HG02642 (cell line): ENCODE results near the gene LDB3.

Experiments
- ATAC-seq: cut with Tn5 transposase; IDR thresholded peaks from one replicate; pipeline ENCODE4 v1.9.1; 2021; ENCODE audit warnings: mild to moderate bottlenecking; ENCODE audit not compliant: unreplicated experiment, poor library complexity

Gene LDB3

DNA sequence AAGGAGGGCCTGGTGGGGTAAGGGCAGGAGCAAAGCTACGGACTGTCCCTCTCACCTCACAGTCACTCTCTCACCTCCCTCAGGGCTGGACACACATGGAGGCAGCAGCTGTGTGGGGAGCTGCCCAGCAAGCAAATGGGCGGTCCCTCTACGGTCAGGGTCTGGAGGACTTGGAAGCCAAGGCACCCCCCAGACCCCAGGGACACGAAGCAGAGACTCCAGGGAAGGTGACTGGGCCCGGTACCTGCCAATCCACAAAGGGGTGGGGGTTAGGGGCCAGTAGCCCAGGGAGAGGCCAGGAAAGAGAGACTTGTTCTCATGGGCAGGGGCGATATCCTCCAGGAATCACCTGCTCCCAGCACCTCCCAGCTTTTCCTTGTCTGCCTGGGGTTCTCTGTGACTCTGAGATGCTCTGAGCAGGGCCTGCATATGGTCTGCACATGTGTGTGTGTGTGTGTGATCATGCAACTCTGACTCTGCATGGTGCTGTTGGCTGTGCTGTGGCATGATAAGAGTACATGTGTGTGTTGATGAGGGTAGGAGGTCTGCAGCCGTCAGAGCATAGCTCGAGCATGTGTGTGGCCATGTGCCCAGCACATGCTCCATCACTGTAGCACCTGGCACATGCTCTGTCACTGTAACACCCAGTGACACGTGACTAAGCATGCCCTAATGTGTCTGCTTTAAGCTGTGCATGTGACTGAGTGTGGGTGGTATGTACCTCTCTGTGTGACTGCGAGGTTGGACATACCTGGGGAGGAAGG is 4.6 kb upstream of the LDB3 start:
- no peak for ATAC-seq

DNA sequence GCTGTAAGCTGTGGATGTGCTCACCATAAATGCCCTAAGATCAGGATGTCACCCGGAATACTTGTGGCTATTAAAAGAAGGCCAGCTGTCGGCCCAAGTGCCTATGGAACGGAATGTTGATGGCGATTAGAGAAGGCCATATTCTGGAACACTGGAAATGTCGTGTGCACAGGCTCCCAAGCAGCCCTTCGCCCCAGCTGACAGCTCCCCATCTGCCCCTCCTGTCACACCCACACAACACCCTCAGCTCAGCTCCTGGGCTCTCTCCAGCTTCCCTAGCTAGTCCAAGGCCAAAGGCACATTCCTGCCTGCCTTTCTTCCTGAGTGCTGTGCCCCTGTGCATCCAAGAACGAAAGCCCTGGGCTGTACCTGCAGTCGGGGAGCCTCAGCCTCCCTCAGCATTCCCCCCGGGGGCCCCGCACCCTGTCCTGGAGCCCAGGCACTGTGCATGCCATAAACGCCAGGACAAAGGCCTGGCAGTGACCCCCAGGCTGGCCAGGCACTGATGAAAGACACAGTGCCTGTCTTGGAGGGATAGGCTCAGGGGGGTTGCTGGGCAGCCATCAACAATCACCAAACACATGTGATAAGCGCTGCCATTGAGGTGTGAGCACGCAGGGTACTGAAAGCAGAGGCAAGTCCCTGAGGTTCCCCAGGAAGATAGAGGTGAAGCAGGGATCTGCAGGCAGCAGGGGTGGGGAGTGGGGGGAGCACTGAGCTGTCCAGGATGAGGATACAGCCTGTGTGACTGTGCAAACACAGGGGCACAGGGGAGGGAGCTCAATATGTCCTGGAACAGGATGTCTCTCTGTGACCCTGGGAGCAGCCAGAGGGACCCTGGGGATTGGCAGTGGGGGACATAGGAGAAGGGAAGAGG is 3.7 kb upstream of the LDB3 start:
- ATAC-seq: no peak

DNA sequence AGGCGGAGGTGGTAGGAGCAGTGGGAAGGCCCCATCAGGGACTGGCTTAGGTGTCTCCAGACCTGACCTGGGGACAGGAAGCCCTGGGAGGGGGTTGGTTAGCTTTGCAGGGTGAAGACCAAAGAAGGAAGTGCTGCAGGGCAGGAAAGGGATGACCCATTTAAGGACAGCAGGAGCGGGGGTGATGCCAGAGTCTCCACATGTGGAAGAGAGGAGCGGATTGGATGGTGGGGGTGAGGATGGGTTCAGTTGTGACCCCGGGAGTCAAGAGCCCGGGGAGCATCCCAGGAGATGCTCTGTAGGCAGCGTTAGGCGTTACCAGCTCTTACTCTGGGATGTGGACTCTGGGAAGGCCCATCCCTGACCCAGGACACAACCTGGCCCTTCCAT is 3.1 kb upstream of the LDB3 start:
- no peak for ATAC-seq

DNA sequence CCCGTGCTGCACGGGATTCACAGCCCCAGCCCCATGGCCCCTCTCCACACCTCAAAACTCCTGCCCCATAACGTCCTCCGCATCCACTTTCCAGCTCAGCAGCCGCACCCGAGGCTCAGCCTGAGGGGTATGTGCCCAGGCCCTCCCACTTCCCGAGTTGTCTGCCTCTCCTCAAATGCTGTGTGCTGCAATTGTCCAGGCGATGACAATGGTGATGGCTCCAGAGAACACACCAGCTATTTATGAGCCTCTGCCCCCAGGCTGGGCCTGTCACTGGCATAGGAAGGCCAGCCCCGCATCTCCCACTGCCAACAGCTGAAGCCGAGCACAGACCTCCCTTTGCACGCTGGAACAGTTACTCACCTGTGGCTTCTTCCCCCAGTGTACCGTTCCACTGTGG is 2.4 kb upstream of the LDB3 start:
- no peak for ATAC-seq

DNA sequence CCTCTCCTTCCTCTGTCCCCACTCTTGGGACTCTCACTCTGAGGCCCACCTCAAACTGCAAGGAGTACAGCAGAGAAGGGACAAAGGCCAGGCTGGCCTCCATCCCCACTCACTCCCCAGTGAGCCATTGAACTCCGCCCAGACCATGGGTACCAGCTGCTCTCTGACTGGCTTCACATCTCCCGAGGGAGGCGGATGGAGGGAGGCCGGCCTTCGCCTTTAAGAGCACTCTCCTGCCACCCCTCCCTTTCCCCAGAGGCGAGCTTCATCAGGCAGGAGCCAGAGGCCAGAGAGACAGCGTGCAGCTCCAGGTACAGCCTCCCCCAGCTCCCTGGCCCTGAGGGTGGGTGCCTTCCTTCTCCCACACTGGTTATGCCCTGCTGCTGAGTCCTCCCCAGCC is 1.8 kb upstream of the LDB3 start:
- ATAC-seq: no peak

DNA sequence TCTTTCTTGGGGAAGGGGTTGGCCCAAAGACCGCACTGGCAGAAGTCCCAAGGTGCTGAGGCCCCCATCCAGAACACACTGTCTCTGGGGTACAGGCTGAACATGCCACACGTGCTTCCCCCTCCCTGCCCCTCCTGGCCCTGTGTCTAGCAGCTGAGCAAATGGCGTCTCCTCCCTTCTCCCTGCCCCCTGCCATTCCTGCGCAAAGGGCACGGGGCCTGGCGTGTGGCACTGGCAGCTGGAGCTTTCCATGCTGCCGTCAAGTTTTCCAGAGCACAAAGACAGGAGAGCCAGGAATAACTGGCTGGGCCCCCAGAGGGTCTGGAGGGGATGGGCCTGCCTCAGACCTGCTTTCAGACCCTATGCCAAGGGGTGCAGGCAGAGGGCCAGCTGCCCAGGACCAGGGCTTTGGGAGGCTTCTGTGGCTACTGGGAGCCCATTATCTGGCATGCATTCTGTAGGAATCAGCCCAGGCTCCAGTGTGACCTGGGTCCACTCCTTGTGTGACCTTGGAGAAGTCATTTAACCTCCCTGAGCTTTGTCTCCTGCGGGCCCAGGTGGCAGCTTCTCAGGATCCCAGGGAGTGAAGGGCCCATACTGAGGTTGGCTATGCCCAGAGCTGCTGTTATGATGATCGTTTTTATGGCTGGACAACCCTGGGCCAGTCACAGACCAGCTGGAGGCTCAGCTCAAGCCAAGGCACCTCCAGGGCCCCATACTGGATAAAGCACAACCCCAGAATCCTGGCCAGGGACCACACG is 710 bp upstream of the LDB3 start:
- ATAC-seq: no peak

DNA sequence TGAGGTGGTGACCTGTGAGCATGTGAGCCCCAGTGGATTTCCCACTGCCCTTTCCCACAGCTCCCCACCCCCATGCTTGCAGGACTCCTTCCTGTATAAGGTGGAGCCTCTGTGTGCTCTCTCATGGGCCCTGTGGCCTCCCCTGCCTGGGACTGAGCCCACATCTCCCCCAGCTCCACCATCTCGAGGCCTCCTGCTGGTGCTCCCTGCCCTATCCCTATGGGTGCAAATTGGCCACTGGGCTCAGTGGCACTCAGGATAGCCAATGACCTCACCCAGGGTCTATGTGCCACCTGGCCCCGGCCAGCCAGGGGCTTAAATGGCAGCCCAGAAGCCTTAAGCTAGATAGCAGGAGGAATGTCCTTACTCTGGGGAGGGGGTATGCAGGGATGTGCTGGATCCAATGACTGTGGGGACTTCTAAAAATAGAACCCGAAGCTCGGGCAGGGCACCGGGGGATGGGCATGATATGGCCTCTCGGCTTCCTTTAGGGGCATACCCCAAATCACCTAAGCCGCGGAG is 2.0 kb downstream of the LDB3 start:
- no peak for ATAC-seq

DNA sequence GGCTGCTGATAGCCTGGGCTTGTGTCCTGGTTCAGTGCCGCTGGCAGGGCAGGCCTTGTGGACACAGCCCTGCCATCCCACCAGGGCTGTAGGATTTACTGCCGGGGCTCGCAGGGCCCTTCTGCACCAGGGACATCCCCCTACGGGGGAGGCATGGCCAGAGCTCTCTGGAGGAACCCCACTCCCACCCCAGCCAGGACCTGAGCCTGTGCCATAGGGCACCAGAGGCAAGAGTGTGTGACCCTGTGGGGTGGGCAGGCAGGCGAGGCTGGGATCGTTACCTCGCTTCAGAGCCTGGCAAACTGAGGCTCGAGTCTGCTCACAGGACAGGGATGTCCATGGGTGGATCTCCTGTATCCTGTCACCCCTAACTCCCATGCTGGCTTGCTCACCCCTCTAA is 2.6 kb downstream of the LDB3 start:
- ATAC-seq: no peak

DNA sequence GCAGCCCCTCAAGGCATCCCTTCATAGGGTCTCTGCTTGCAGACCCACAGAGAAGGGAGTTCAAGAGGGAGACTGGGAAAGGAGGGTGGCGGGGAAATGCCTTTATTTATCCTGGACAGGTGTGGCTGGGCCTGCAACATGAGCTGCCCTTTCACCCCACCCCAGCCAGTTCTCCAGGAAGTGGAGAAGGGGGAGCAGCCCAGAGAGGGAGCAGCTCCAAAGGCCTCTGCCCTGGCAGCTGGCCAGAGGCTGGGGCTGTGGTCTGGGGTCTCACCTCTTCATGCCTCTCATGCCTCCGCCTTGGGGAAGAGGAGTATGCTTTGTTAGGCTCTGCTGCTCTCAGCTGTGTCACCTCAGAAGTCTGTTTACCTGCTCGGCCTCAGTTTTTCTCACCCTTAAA is 3.1 kb downstream of the LDB3 start:
- ATAC-seq: no peak

DNA sequence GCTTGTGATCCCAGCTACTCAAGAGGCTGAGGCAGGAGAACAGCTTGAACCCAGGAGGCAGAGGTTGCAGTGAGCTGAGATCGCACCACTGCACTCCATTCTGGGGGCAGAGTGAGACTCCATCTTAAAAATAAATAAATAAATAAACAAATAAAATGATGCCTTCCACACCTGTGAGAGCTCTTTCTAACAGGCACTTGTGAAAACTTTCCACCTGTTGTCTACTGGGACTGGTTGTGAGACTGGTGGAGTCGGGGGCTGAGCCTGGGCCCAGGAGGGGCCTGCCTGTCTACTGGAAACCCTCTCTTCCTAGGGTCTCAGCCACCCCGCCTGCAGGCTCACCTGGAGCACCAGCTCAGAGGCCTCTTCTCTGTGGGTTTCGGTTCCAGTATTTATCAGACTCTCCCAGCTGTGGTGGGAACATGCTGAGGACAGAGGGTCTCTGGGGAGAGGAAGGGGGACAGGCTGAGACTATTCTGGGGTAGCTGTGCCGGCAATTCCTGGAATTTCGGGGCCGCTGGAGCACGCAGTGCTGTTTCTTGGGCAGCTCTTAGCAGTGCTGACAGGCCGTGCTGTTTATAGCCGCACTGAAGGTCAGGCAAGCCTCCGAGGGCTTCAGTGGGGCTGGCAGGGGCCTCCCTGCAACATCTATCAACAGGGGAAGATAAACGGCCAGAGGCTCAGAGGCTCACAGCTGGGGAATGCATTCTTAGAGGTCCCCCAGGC is 3.8 kb downstream of the LDB3 start:
- no peak for ATAC-seq

DNA sequence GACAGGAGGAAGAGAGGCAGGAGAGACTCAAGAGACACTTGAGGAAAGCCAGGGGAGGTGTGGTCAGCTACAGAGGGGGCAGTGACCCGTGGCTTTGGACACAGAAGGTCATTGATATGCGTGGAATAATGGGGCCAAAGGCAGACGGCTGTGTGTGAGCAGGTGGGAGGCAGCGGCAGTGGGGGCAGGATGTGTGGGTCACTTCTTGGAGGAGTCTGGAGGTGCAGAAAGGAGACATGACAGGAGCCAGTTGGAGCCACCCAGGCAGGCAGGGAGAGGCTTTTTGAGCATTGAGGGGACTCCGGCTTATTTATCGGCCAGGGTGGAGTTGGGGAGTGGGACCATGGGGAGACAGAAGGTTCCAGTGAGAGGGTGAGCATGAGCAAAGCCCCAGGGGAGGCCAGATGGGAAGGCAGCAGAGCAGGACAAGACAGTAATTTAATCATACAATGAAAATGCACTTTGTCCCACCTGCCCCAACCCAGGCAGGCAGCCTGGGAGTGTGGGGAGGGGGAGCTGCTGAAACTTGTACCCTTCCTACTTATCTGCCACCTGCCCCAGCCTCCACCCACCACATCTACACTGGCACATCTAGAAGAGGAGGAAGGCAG is 5.0 kb downstream of the LDB3 start:
- no peak for ATAC-seq

DNA sequence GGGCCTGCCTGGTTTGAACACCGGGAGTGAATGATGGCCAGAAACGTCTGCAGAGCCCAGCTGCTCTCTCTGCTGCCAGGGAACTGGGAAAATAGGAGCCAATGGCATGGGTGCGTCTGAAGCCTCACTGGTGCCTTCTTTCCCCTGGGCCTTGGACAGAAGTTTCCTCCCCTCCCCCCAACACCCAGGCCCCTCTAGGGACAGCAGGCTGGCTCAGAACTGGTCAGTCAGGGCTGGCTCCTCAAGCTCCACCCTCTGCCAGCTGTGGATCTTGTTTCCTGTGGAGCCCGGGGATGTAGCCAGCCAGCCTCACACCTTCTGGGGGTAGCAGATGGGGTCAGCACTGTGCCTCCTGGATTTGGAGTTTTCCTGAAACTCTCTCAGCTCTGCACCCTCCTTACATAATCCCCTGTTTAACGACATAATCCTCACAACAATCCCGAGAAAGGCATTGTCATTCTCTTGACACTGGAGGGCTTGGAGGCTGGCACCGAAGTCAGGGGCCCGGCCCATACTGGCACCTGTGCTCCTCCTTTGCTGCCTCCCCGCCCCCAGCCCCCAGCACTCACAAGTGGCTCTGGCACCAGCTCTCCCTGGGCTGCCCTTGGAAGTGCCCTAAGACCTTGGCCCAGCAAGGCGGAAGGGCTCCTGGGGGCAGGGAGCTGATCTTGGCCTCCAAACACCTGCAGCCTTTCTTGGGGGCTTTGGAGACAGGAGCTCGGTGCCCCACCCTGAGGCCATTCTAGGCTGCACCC is 5.7 kb downstream of the LDB3 start:
- ATAC-seq: no peak

DNA sequence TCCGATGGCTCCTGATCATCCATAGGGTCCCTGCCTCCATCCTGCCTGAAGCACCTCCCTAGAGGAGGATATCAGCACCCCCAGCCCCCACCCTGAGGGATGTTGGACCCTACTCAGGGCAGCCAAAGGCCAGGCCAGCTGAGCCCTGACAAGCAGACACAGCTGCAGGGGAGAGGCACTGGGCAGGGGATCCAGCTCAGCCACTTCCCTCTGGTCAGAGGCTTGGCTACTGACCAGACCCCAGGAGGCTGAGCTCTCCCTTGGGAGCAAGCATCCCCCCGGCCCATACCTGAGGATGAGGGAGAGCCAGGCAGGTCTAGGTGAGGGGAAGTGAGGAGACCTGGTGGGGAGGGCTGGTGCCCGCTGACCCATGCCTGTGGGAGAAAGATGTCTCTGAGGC is 6.6 kb downstream of the LDB3 start:
- no peak for ATAC-seq

DNA sequence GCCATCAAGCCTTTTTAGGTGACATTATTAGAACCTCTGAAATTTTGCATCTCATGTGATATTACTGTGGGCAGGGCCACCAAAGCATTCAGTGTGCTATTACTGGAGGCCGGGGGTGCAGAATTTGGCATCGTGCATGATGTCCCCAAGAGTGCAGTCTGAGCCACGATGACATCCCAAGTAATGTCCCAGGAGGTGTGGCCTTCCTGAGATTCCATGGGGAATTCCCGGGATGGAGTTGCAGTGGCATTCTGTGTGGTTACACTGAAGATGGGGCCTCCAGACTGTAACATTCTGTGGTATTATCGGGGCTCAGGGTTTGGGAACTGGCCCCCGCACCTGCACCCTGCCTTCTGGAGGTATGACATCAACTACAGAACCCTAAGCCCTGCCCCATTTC is 9.1 kb downstream of the LDB3 start:
- ATAC-seq: no peak

DNA sequence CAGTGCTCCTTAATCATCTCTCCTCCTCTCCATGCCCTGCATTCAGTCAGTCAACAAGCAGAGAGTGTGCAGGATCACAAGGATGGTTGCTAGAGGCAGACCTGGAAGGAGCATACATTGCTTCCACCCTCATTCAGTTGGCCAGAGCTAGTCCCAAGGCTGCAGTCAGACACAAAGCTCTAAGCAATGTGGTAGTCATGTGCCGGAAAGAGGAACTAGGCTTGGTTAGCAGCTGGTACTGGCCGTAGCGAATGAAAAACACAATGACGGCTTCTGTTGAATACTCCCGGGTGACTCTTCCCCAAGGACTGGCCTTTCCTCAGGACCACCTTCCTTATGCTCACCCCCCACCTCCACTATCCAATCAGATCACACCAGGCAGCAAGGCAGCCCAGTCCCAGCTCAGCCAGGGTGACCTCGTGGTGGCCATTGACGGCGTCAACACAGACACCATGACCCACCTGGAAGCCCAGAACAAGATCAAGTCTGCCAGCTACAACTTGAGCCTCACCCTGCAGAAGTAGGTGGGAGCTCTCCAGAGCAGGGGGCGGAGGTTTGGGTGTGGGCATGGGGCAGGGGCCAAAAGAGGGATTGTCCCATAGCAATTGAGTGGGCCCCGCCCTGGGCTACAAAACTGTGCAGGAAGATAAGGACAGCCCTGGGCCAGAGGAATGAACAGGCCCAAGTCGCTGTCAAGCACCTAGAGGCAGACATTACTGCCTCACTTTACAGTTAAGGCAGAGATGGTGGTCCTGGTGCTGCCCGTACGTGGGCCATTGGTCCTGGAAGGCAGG is 10.9 kb downstream of the LDB3 start:
- no peak for ATAC-seq

DNA sequence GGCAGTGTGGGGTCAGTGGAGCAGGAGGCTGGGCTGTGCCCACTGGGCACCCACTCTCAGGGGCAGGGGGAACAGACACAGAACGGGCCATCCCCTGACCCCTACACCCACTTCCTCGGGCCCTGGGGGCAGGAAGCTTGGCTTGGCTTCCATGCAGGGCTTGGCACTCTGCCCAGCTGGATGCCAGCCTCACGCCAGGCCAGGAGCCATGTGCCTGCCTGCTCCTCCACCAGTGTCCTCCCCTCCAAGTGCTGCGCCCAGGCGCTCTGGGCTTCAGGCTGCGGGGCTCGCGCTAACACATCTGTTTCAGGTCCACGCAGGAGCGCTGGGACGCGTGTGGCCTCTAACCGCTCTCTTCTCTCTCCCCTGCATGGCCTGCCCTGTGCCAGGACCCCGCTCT is 12.7 kb downstream of the LDB3 start:
- ATAC-seq: no peak

DNA sequence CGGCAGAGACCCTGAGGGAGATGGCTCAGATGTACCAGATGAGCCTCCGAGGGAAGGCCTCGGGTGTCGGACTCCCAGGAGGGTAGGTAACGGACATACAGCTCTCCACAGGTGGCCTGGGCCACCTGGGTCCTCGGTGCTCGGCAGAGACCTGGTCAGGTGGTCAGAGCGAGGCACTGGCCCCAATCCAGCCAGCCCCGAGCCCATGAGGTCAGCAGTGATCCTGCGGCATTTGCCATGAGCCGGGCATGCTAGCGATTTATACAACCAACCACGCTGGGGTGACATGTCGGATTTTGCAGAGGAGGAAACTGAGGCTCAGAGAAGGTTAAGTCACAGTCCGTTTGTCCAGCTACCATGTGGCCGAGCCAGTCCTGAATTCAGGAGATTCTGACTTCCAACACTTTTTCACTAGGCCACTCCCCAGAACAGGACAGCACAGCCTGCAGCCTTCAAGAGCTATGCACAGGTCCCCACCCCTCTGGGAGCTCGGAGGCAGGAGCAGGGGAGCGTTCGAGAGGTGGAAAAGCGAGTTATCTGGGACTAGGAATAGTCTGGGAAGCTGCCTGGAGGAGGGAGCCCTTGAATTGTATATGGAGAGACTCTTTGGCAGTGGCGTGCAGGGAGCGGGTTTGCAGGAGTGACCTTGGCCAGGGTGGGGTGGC is 13.5 kb downstream of the LDB3 start:
- no peak for ATAC-seq

DNA sequence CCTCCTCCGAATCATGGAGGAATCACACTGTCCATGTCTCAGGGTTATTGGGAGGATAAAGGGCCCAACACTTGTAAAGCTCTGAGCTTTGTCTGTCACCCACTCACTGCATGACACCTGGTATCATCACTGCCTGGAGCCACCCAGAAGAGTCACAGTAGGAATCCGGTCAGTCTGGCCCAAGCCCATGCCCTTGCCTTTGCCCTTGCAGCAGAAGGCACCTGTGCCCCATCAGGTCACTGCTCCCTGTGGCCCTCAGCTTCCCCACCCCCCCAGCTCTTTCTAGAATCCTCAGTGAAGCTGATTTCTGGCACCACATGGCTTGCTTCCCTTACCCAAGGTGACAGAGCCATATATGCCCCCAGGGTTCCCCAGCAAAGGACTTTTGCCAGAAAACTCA is 14.4 kb downstream of the LDB3 start:
- no peak for ATAC-seq
